ENCODE results near the gene CLMP. TPM values are rescaled to one million over a fixed set of nuclear protein-coding genes. Genes with fewer than 3 reads are reported as not detected.

CLMP gene
- polyA plus RNA-seq, 3 donors: 0.33 TPM; not detected in 2

DNA sequence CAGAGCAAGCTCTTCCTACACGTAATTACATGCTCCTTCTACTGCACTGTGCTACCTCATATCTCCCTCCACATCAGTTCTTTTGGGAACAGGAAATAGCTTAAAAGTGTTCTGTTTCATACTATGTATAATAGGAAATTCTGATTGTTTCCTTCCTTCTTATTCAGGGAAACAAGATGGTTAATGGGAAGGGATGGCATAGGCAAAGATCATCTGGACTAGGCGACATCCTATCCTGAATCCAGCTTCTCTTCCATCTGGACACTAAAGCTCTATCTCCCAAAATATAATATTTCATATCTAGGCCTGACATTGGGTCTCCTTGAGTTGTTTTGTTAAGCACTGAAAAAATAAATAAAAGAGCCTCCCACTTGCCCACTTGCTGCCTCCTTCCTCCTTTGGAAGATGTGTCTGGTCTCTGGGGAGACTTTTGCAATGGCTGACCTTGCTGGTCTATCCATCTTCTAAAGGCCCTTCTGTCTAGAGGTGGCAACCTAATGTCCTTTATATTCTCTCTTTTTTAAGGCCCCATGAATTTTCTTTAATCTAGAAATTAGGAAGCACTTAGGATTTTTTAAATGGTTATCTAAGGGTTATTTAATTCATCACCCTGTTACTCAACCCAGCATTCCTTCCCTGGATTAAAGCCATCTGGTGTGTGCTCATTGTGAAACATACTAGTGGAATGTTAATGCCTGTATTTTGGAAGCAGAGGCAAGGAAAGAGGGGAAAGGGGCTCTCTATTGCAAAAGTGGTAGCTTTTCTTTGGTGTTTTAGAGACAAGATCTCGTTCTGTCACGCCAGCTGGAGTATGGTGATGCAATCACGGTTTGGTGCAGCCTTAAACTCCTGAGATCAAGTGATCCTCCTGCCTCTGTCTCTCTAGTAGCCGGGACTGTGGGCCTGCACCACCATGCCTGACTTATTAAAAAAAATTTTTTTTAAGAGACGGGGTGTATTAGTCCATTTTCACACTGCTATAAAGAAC, 20.6 kb downstream of the CLMP start:
- intact Hi-C loops (cut with micrococcal nuclease): no loop called here
- Histone ChIP-seq H3K9ac (ENCODE audit: insufficient read depth, low read length, poor library complexity, severe bottlenecking) (no peak overlapping the region), H3K36me3 (replicated peaks in 1 of 2; ENCODE audit: control insufficient read depth in 1 of 2, insufficient read depth in 2 of 2, low read length in 2 of 2) (no peaks in the 10 kb centered on the region), H3K4me1 (ENCODE audit: control insufficient read depth in 1 of 2, insufficient read depth in 2 of 2, low read length in 2 of 2) (no peaks in the 10 kb centered on the region), H2AFZ (ENCODE audit: insufficient read depth, low read depth, low read length, poor library complexity, severe bottlenecking) (no peak overlapping the region), H3K9me3 (replicated peaks in 1 of 2; ENCODE audit: control insufficient read depth in 1 of 2, insufficient read depth in 1 of 2, low read length in 2 of 2) (no peaks in the 10 kb centered on the region), H3K27ac (ENCODE audit: low read depth in 1 of 2, low read length in 2 of 2) (no peak overlapping the region), H4K20me1 (ENCODE audit: insufficient read depth, low read length) (no peaks in the 10 kb centered on the region), H3K4me3 (replicated peaks in 1 of 3; ENCODE audit: low read depth in 2 of 3, low read length in 3 of 3) (no peak overlapping the region), H3K79me2 (ENCODE audit: insufficient read depth, low read length) (no peaks in the 10 kb centered on the region), H3K4me2 (replicated peaks; ENCODE audit: extremely low read depth, low read length, poor library complexity, severe bottlenecking) (no peak overlapping the region), H3K27me3 (ENCODE audit: control insufficient read depth in 2 of 2, insufficient read depth in 2 of 2, low read length in 2 of 2) (no peaks in the 10 kb centered on the region)
- Mint-ChIP-seq H3K4me3 (no peak overlapping the region), H3K9me3 (no peaks in the 10 kb centered on the region), H3K36me3 (no peaks in the 10 kb centered on the region), H3K27ac (peak overlapping the region in 1 of 7 donors; percentile 57), H3K4me1 (peaks cover 11% of the 10 kb centered on the region), H3K27me3 (ENCODE audit: low read depth in 3 of 3) (peaks cover 0 to 2% (median 0%) of the 10 kb centered on the region in 3 donors)
- no peak for DNase-seq
- WGBS (ENCODE audit: insufficient coverage): 0% methylated on average over 3 of the region's 7 CpGs
- TF ChIP-seq, protein P1, sequence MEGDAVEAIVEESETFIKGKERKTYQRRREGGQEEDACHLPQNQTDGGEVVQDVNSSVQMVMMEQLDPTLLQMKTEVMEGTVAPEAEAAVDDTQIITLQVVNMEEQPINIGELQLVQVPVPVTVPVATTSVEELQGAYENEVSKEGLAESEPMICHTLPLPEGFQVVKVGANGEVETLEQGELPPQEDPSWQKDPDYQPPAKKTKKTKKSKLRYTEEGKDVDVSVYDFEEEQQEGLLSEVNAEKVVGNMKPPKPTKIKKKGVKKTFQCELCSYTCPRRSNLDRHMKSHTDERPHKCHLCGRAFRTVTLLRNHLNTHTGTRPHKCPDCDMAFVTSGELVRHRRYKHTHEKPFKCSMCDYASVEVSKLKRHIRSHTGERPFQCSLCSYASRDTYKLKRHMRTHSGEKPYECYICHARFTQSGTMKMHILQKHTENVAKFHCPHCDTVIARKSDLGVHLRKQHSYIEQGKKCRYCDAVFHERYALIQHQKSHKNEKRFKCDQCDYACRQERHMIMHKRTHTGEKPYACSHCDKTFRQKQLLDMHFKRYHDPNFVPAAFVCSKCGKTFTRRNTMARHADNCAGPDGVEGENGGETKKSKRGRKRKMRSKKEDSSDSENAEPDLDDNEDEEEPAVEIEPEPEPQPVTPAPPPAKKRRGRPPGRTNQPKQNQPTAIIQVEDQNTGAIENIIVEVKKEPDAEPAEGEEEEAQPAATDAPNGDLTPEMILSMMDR (IDR thresholded peaks at IDR 0.05): no peak

DNA sequence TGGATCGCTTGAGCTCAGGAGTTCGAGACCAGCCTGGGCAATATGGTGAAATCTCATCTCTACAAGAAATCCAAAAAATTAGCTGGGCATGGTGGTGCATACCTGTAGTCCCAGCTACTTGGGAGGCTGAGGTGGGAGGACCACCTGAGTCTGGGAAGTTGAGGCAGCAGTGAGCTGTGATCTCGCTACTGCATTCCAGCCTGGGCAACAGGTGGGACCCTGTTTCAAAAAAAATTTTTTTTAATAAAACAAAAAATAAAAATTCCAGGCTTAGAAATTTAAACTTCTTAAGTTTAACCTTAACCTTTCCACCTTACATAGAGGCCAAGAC, 21.2 kb downstream of the CLMP start:
- H3K4me1 ChIP-seq (ENCODE audit: control insufficient read depth in 1 of 2, insufficient read depth in 2 of 2, low read length in 2 of 2): no peaks in the 10 kb centered on the region
- H3K4me3 ChIP-seq (replicated peaks in 1 of 3; ENCODE audit: low read depth in 2 of 3, low read length in 3 of 3): no peak overlapping the region
- no peaks in the 10 kb centered on the region for H3K36me3 ChIP-seq (replicated peaks in 1 of 2; ENCODE audit: control insufficient read depth in 1 of 2, insufficient read depth in 2 of 2, low read length in 2 of 2)
- no peak for DNase-seq
- peaks cover 0 to 3% (median 2%) of the 10 kb centered on the region in 3 donors for H3K27me3 Mint-ChIP-seq (ENCODE audit: low read depth in 3 of 3)
- H3K4me3 Mint-ChIP-seq: no peak overlapping the region
- H3K36me3 Mint-ChIP-seq: no peaks in the 10 kb centered on the region
- no peak overlapping the region for H3K4me2 ChIP-seq (replicated peaks; ENCODE audit: extremely low read depth, low read length, poor library complexity, severe bottlenecking)
- H3K9ac ChIP-seq (ENCODE audit: insufficient read depth, low read length, poor library complexity, severe bottlenecking): no peak overlapping the region
- no peak overlapping the region for H3K27ac ChIP-seq (ENCODE audit: low read depth in 1 of 2, low read length in 2 of 2)
- no peaks in the 10 kb centered on the region for H3K9me3 ChIP-seq (replicated peaks in 1 of 2; ENCODE audit: control insufficient read depth in 1 of 2, insufficient read depth in 1 of 2, low read length in 2 of 2)
- peaks cover 11% of the 10 kb centered on the region for H3K4me1 Mint-ChIP-seq
- H3K79me2 ChIP-seq (ENCODE audit: insufficient read depth, low read length): no peaks in the 10 kb centered on the region
- no peak overlapping the region for H3K27ac Mint-ChIP-seq
- no peaks in the 10 kb centered on the region for H3K9me3 Mint-ChIP-seq
- no peak overlapping the region for H2AFZ ChIP-seq (ENCODE audit: insufficient read depth, low read depth, low read length, poor library complexity, severe bottlenecking)
- intact Hi-C loops (cut with micrococcal nuclease): no loop called here
- 100% methylated on average over 2 of the region's 3 CpGs for whole genome bisulfite sequencing (ENCODE audit: insufficient coverage)
- no peaks in the 10 kb centered on the region for H4K20me1 ChIP-seq (ENCODE audit: insufficient read depth, low read length)
- TF ChIP-seq, protein P1 (IDR thresholded peaks at IDR 0.05): no peak
- no peaks in the 10 kb centered on the region for H3K27me3 ChIP-seq (ENCODE audit: control insufficient read depth in 2 of 2, insufficient read depth in 2 of 2, low read length in 2 of 2)
